ENCODE measurements around the gene APOBEC3F.

DNA sequence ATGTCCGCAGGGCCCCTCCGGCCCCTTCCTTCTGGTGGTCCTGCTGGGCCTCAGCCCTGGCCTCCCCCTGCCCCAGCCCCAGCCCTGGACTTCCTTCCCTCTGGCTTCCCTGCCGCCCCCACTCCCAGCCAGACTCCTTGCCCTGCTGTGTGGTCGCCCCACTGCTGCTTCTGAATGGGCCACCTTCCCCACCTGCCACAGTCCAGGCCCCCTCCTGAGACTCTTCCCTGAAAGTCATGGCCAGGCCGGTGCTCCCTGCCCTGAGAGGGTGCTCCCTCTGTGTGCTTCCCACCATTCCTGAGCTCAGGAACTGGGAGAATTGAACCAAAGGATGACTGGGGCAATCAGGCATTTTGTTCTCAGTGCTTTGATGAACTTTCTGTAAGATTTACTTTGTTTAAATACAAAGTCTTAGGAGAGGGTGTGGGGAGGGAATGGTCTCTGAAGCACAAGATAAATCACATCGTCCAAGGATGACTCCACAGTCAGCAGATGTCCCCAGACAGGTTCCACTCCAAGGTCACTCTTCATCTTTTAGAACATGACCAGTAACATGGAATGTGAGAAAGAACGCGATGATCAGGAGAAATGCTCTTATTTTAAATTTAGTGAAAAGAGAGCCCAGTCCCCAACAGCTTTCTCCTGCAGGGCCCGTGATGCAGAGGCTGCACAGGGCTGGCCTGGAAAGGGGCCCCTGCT is 19.0 kb upstream of the APOBEC3F start:
- TF ChIP-seq, protein P1, sequence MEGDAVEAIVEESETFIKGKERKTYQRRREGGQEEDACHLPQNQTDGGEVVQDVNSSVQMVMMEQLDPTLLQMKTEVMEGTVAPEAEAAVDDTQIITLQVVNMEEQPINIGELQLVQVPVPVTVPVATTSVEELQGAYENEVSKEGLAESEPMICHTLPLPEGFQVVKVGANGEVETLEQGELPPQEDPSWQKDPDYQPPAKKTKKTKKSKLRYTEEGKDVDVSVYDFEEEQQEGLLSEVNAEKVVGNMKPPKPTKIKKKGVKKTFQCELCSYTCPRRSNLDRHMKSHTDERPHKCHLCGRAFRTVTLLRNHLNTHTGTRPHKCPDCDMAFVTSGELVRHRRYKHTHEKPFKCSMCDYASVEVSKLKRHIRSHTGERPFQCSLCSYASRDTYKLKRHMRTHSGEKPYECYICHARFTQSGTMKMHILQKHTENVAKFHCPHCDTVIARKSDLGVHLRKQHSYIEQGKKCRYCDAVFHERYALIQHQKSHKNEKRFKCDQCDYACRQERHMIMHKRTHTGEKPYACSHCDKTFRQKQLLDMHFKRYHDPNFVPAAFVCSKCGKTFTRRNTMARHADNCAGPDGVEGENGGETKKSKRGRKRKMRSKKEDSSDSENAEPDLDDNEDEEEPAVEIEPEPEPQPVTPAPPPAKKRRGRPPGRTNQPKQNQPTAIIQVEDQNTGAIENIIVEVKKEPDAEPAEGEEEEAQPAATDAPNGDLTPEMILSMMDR (IDR thresholded peaks at IDR 0.05), result no peak
- TF ChIP-seq EP300 (IDR thresholded peaks at IDR 0.05) (no peak), POLR2A (IDR thresholded peaks at IDR 0.05; ENCODE audit: low read depth) (no peak), POLR2AphosphoS5 (IDR thresholded peaks at IDR 0.05) (no peak)
